ENCODE data around the gene TCP11L2.

The TCP11L2 gene

DNA sequence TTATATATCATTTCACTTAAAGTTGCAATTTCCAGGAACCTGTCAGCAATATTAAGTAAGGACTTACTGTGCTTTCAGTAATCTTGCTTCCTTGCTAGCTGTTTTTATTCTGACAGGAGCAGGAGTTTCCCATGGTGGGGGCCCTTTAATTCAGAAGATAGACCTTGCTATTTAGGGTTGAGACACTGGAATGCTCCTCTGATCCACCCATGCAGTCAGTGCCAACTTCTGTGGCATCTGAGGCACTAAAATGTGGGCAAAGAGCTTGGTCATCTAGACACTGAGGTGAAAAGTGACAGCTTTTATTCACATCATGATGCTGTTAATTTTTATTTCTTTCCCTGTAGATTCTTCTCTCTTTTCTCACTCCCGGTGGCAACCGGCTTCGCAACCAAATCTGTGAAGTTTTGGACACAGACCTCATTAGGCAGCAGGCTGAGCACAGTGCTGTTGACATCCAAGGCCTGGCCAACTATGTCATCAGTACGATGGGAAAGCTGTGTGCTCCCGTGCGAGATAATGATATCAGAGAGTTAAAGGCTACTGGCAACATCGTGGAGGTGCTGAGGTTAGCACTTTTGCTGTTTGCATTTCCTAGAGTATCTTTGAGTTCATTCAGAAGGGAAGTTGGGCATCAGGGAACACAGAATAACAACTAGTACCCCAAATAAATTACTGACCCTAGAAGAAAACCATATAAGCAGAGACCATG is 18.8 kb downstream of the TCP11L2 start:
- H3K4me1 ChIP-seq (ENCODE audit: insufficient read depth, low read length): no peaks in the 10 kb centered on the region
- H3K4me2 ChIP-seq (ENCODE audit: insufficient read depth, low read length): no peak overlapping the region
- no peaks in the 10 kb centered on the region for H3K27me3 ChIP-seq (ENCODE audit: insufficient read depth, low read length, poor library complexity)
- H2AFZ ChIP-seq (ENCODE audit: low read depth, low read length): no peak overlapping the region
- DNase-seq (no peak), ATAC-seq (ENCODE audit: insufficient read depth, low read depth) (no peak)
- H3K27ac ChIP-seq (ENCODE audit: low read length): no peak overlapping the region
- no peaks in the 10 kb centered on the region for H3K9me3 ChIP-seq (ENCODE audit: insufficient read depth, low read length, severe bottlenecking)
- H4K20me1 ChIP-seq (ENCODE audit: insufficient read depth, low read length): no peaks in the 10 kb centered on the region
- H3K4me3 ChIP-seq (ENCODE audit: low read depth in 1 of 2, low read length in 2 of 2): no peak overlapping the region
- H3K36me3 ChIP-seq (ENCODE audit: insufficient read depth, low read length): no peaks in the 10 kb centered on the region
- TF ChIP-seq EZH2 (IDR thresholded peaks at IDR 0.05; ENCODE audit: borderline replicate concordance, low read depth, low read length, severe bottlenecking): no peak
- TF ChIP-seq, protein P1, sequence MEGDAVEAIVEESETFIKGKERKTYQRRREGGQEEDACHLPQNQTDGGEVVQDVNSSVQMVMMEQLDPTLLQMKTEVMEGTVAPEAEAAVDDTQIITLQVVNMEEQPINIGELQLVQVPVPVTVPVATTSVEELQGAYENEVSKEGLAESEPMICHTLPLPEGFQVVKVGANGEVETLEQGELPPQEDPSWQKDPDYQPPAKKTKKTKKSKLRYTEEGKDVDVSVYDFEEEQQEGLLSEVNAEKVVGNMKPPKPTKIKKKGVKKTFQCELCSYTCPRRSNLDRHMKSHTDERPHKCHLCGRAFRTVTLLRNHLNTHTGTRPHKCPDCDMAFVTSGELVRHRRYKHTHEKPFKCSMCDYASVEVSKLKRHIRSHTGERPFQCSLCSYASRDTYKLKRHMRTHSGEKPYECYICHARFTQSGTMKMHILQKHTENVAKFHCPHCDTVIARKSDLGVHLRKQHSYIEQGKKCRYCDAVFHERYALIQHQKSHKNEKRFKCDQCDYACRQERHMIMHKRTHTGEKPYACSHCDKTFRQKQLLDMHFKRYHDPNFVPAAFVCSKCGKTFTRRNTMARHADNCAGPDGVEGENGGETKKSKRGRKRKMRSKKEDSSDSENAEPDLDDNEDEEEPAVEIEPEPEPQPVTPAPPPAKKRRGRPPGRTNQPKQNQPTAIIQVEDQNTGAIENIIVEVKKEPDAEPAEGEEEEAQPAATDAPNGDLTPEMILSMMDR (IDR thresholded peaks at IDR 0.05; ENCODE audit: borderline replicate concordance, extremely low read depth, low read length, poor library complexity, severe bottlenecking): no peak
- H3K79me2 ChIP-seq (ENCODE audit: insufficient read depth, low read length): no peaks in the 10 kb centered on the region
- H3K9ac ChIP-seq (ENCODE audit: low read depth, low read length): no peak overlapping the region

DNA sequence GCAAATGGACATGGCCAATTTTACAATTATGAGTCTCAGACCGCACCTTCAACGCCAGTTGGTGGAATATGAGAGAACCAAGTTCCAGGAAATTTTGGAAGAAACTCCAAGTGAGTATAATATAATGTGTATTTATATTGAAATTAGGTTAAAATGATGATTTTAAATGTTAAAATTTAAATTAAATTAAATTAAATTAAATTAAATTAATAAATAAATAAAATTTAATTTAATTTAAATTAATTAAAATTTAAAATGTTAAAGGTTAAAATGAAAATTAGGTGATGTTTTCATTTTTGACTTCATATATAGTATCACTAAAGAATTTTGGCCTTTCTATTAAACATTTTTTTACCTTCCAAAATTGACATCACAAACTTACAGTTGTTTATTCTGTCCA is 21.0 kb downstream of the TCP11L2 start:
- Histone ChIP-seq H3K9ac (ENCODE audit: low read depth, low read length) (no peak overlapping the region), H3K4me2 (ENCODE audit: insufficient read depth, low read length) (no peak overlapping the region), H3K36me3 (ENCODE audit: insufficient read depth, low read length) (no peaks in the 10 kb centered on the region), H2AFZ (ENCODE audit: low read depth, low read length) (no peak overlapping the region), H3K4me3 (ENCODE audit: low read depth in 1 of 2, low read length in 2 of 2) (no peak overlapping the region), H3K9me3 (ENCODE audit: insufficient read depth, low read length, severe bottlenecking) (no peaks in the 10 kb centered on the region), H3K79me2 (ENCODE audit: insufficient read depth, low read length) (no peaks in the 10 kb centered on the region), H4K20me1 (ENCODE audit: insufficient read depth, low read length) (no peaks in the 10 kb centered on the region), H3K4me1 (ENCODE audit: insufficient read depth, low read length) (no peaks in the 10 kb centered on the region), H3K27me3 (ENCODE audit: insufficient read depth, low read length, poor library complexity) (no peaks in the 10 kb centered on the region), H3K27ac (ENCODE audit: low read length) (no peak overlapping the region)
- DNase-seq (no peak), ATAC-seq (ENCODE audit: insufficient read depth, low read depth) (no peak)
- TF ChIP-seq, protein P1 (IDR thresholded peaks at IDR 0.05; ENCODE audit: borderline replicate concordance, extremely low read depth, low read length, poor library complexity, severe bottlenecking): no peak

DNA sequence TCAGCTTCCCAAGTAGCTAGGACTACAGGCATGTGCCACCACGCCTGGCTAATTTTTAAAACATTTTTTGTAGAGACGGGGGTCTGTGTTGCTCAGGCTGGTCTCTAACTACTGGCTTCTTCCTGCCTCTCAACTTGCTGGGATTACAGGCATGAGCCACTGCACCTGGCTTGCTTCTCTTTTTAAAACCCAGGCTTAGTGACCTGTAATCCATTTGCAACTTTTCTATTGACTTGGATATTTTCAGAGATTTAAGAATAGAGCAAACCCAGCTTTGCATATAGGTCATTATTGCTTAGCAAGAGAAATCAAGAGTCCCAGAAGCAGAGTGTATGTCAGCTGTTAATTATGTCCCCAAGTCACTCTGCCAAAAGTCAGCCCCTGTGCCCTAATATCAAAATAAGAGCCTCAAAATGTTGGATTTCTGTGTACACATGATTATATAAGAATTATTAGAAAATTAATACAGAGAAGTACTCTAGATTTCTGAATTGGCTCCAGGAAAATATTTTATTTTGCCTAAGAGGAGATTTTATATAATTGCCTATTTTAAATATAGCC is 24.9 kb downstream of the TCP11L2 start:
- H3K36me3 ChIP-seq (ENCODE audit: insufficient read depth, low read length): no peaks in the 10 kb centered on the region

More for the DNA sequence above, 24.9 kb downstream of the TCP11L2 start:
- DNase-seq (no peak), ATAC-seq (ENCODE audit: insufficient read depth, low read depth) (no peak)
- H3K4me3 ChIP-seq (ENCODE audit: low read depth in 1 of 2, low read length in 2 of 2): no peak overlapping the region
- no peaks in the 10 kb centered on the region for H3K27me3 ChIP-seq (ENCODE audit: insufficient read depth, low read length, poor library complexity)
- H3K4me1 ChIP-seq (ENCODE audit: insufficient read depth, low read length): no peaks in the 10 kb centered on the region
- no peak overlapping the region for H3K27ac ChIP-seq (ENCODE audit: low read length)
- H3K9ac ChIP-seq (ENCODE audit: low read depth, low read length): no peak overlapping the region
- no peaks in the 10 kb centered on the region for H4K20me1 ChIP-seq (ENCODE audit: insufficient read depth, low read length)
- TF ChIP-seq, protein P1 (IDR thresholded peaks at IDR 0.05; ENCODE audit: borderline replicate concordance, extremely low read depth, low read length, poor library complexity, severe bottlenecking): no peak
- TF ChIP-seq EZH2 (IDR thresholded peaks at IDR 0.05; ENCODE audit: borderline replicate concordance, low read depth, low read length, severe bottlenecking): no peak
- no peak overlapping the region for H2AFZ ChIP-seq (ENCODE audit: low read depth, low read length)
- H3K79me2 ChIP-seq (ENCODE audit: insufficient read depth, low read length): no peaks in the 10 kb centered on the region
- no peak overlapping the region for H3K4me2 ChIP-seq (ENCODE audit: insufficient read depth, low read length)
- H3K9me3 ChIP-seq (ENCODE audit: insufficient read depth, low read length, severe bottlenecking): no peaks in the 10 kb centered on the region
